NCI-H2107 (cell line): ENCODE data around the gene KIRREL1.

ENCODE experiments used
- DNase-seq: peaks from one replicate; lab custom pipeline; 2025; lab: John Stamatoyannopoulos, UW

Gene KIRREL1

DNA sequence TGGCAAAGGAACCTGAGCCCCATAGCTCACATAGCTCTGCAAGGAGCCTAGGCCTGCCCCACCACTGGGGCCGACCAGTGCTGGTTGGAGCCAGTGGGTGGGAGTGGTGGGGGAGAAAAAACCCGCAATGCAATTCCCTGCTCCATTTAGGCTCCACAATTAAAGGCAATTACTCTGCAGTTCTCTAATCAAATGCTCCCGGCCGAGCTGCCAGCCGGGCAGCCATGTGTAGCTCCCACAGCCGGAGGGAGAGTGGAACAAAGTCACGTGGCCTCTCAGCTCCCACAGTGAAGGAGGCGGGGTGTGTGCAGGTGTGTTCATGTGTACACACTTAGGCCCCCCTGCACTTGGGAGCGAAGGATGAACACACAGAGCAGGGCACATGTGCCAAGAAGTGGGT lies 81.6 kb downstream of the KIRREL1 start:
- no peak for DNase-seq

GRCh38 chr1:158076441-158076840 lies 83.0 kb downstream of the KIRREL1 start:
- DNase-seq = no peak

DNA sequence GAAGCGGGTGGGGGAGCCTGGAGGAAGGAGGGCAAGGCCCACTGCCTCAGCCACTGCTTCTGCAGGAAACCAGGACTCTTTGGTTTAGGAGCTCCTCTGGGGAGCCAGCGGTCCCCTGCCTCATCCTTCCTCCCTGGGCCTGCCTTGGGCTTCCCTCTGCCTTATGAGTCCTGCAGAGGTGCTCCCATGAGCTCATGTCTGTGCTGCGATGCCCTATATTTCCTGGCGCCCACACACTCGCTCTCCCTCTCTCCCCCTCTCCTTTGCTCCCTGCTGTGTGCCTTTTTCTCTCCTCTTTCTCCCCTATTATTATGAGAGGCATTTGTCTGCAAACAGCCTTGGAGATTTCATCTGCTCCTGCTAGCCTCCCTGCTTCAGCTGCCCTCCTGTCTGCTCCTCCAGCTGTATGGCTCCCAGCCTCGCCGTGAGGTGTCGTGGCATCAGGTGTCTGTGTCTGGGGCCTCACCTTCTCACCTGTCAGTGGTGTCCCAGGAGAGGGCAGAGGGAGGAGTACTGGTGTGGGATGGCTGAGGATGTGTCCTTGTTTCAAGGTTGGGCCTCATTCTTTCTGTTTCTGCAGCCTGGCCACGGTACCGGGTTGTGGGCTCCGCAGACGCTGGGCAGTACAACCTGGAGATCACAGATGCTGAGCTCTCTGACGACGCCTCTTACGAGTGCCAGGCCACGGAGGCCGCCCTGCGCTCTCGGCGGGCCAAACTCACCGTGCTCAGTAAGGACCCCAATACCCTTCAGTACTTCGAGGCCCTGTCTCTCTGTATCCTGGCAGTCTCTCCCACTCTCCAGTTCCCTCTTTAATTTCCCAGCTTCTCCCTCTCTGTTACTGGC lies 84.2 kb downstream of the KIRREL1 start:
- no peak for DNase-seq

DNA sequence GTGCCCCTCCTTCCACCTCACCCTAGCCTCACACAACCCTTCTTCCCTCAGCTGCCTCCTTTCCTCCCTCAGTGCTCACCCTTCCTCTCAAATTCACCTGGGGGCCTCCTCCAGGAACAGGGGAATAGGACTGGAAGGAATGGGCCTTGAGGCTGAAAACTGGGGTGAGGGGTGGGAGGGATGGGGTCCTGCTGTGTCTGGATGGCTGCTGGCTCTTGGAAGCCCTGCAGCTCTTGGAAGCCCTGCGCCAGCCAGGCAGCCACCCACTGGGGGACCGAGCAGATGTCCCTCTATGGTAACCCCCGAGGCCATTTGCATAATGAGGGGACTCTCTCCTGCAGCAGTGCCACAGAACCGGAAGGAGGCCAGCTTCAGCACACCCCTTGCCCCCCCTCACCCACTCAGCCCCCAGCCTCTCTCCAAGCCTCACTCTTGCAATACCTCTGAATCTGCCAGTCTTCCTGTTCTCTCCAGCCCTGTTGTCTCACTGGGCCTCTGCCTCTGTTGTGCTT lies 85.2 kb downstream of the KIRREL1 start:
- no peak for DNase-seq

DNA sequence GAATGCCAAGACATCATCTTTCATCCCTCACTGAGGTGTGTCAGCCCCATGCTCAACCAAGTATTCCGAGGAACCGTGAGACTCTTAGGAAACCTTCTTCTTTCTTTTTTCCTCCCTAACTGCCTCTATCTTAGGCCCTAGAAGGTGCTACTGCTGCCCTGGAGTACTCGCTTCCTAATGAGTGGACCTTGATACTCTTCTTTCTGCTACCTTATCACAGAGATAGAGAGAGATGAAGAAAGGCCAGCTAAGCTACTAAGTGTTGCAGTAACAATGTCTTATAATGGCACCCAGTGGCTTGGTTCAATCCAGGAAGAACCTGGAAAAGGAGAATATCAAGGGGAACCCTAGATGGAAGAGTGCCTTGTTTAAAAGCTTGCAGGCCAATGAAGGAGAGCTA lies 86.6 kb downstream of the KIRREL1 start:
- DNase-seq = no peak

DNA sequence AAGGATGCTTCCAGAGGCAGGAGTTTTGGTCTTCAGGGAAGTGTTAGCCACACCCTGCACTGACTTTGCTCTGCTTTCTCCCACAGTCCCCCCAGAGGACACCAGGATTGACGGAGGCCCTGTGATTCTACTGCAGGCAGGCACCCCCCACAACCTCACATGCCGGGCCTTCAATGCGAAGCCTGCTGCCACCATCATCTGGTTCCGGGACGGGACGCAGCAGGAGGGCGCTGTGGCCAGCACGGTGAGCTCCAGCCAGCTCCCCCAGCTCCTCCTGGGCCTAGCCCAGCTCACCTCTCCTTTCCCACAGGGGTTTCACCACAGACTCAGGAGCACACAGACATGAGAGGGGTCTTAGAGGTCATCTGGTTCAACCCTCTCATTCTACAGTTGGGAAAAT lies 90.9 kb downstream of the KIRREL1 start:
- DNase-seq = no peak

DNA sequence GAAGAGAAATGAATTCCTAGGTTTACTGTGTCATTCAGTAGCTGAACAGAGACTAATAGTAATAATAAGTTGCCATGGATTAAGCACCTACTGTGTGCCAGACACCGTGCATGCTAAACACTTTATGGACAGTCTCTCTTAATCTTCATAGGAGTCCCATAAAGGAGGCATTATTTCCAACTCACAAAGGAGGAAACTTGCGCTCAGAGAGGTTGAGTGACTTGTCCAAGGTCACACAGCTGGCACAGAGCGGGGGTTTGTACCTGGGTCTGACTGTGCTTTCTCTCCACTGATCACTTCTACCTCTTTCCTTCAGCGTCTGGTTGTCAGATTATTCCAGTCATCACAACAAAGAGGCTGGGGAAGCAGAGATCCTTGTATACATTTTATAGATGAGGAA lies 91.3 kb downstream of the KIRREL1 start:
- DNase-seq = no peak

DNA sequence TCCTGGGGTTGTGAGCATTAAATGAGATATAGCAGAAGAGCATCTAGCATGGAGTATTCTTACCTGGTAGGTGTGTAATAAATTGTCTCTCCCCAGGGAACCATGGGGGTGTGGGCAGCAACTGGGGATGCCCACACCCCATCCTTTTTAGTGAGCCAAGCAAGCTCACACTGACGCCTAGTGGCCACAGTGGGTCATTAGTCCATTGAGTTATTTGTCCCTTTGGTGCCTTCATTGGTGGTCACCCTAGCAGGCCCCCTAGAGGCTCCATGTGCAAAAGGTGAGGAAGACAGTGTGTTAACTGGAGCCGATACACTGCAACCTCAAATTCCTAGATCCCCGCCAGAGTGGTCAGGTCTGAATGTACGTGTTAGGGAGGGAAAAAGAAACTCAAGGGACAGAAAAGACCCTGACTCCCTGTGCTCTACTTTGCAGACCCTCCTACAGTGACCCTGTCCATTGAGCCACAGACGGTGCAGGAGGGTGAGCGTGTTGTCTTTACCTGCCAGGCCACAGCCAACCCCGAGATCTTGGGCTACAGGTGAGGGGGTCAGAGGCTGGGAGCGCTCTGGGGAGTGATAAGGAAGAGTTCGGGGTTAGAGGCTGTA lies 94.0 kb downstream of the KIRREL1 start:
- no peak for DNase-seq

GRCh38 chr1:158089476-158089875 lies 96.0 kb downstream of the KIRREL1 start:
- no peak for DNase-seq

- DNase-seq = no peak
These were observed 96.6 kb downstream of the KIRREL1 start for GRCh38 chr1:158089925-158090637.

- DNase-seq = no peak
These were observed 99.9 kb downstream of the KIRREL1 start for GRCh38 chr1:158093376-158093775.

DNA sequence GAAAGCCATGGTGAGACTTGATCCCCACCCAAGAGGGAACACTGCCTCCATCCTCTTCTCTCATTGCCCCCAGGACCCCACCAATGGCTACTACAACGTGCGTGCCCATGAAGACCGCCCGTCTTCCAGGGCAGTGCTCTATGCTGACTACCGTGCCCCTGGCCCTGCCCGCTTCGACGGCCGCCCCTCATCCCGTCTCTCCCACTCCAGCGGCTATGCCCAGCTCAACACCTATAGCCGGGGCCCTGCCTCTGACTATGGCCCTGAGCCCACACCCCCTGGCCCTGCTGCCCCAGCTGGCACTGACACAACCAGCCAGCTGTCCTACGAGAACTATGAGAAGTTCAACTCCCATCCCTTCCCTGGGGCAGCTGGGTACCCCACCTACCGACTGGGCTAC lies 101.1 kb downstream of the KIRREL1 start:
- DNase-seq = no peak

GRCh38 chr1:158095737-158096335 lies 102.4 kb downstream of the KIRREL1 start:
- DNase-seq = no peak

GRCh38 chr1:158098256-158098655 lies 104.8 kb downstream of the KIRREL1 start:
- no peak for DNase-seq

- DNase-seq = no peak
These were observed 105.7 kb downstream of the KIRREL1 start for GRCh38 chr1:158099185-158099584.

DNA sequence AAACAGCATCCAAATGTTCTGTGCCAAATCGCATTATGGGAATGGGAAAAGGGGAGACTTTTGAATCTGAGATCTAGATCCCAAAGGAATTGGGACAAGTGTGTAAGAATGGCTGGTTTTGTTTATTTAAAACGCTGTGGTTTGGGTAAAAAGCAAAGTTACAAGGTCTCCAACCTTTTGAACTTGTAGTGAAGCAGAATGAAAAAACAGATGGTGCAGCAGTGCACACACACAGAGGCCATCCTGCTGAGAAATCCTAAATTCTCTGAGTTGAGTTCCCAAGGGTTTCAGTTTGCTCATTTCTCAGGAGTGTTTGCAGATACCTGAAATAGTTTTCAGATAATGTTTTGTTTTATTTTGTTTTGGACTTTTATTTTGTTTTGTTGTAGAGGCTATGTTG lies 107.1 kb downstream of the KIRREL1 start:
- DNase-seq = no peak

DNA sequence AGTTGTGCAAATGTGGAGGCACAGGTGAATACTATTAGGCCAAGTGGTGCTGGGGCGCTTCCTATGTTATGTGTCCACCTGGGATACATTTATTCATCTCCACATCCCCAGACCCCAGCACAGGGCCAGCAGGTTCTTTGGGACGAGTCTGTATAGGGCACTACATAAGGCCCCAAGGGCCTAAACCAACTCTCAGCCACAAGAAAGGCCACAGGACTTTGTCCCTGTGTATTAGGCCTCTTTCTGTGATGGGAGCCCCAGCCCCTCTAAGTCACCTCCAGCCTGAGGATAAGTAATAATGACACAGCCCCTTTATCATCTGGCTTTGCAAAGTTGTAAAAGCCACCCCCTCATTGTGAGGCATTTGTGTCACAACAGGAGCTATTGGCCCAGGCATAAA lies 108.0 kb downstream of the KIRREL1 start:
- DNase-seq = no peak

GRCh38 chr1:158101927-158102326 lies 108.5 kb downstream of the KIRREL1 start:
- no peak for DNase-seq

GRCh38 chr1:158102881-158103674 lies 109.6 kb downstream of the KIRREL1 start:
- DNase-seq = no peak

- no peak for DNase-seq
These were observed 110.5 kb downstream of the KIRREL1 start for GRCh38 chr1:158103861-158104522.

DNA sequence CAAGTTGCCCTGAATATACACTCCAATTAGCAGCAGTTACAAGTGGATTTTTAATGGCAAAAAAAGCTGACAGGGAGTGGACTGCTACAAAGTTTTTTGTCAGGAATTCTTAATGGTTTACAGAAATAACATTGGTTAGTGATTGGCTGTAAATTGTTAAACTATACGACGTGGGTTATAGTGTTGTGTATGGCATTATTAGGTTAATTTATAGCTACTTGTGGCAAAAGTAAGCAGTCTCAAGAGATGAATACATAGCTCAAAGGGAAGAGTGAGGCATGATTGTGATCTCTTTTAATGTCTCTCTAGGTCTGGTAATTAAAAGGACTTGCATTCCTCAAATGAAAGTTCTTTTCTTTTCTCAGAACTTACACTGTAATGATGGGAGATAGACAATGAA lies 111.4 kb downstream of the KIRREL1 start:
- DNase-seq = no peak
